ENCODE measurements around the gene TMCC2. TPM values are rescaled to one million over a fixed set of nuclear protein-coding genes. Genes with fewer than 3 reads are reported as not detected.

The TMCC2 gene
- polyA plus RNA-seq, 1 experiment: 3.4 TPM

DNA sequence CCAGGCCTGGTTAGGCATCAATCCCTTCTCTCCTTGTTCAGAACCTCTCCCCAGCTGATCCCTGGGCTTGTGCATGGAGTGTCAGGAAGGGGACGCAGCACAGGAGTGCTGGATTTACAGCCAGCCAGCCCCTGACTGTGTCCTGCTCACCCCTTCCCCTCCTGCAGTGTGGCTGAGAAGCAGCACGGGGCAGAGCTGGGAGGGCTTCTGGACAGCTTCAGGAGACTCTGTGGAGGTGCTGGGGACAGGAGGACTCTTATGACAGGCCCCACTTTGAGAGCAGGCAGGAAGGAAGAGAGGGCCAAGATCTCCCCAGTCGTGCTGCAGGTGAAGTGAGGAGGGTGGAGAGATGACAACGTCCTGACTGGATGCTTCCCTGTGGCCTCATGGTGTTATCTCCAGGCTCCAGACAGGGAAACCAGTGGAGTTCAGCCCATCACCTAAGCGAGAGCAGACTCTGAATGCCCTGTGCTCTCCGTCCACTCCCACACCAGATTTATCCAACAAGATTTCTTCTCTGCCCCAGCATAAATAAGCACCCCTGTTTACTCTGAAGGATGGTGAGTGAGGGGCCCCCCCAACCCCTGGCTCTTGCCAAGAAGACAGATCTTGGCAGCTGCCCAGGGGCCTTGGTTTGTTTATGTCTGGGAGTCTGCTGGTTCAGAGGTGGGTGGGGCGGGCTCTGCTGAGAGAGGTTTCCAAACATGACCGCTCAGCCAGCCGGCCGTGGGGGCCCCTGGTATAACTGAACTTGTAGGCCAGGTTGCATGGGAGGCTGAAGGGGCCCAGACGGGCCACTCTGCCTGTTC, 21.3 kb downstream of the TMCC2 start:
- Histone ChIP-seq H3K36me3 (ENCODE audit: control insufficient read depth, insufficient read depth, low read length) (no peaks in the 10 kb centered on the region), H3K27me3 (ENCODE audit: control insufficient read depth, insufficient read depth, low read length) (no peaks in the 10 kb centered on the region), H3K4me3 (ENCODE audit: low read depth, low read length) (no peak overlapping the region)
- no peak for DNase-seq (ENCODE audit: low read depth)
- ChIA-PET CTCF (interaction anchor here (0.6 to 2.1 kb wide), 3 partner anchors 25 to 261 kb away, joined by 3 to 4 read pairs (median 3); no protein-coding TSS in a partner anchor), POLR2A (no interaction called here)
- no peak for TF ChIP-seq CTCF (IDR thresholded peaks at IDR 0.05; ENCODE audit: insufficient read depth, low read depth, low read length)

DNA sequence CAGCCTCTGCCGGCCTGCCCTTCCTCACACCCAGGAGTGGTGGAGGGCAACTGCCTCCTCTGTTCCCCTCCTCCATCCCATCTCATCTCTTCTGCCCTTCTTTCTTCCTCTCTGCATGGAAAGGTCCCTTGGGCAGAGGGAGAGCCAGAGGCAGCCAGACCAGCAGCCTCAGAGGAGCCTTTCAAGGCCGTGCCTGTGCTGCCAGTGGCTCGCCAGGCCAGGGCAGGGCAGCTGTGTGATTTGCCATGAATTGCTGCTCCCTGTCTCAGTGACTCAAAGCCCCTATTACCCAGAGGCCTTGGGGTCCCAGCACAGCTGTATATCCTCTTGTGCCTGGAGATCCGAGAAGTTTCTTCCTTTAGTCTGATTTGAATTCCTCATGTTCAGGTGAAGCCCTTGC, 21.9 kb downstream of the TMCC2 start:
- no peaks in the 10 kb centered on the region for H3K36me3 ChIP-seq (ENCODE audit: control insufficient read depth, insufficient read depth, low read length)
- TF ChIP-seq CTCF (IDR thresholded peaks at IDR 0.05; ENCODE audit: insufficient read depth, low read depth, low read length): no peak
- H3K4me3 ChIP-seq (ENCODE audit: low read depth, low read length): no peak overlapping the region
- CTCF ChIA-PET: interaction anchor here (0.6 to 2.1 kb wide), 3 partner anchors 21 to 262 kb away, joined by 3 to 4 read pairs (median 3); no protein-coding TSS in a partner anchor
- no peaks in the 10 kb centered on the region for H3K27me3 ChIP-seq (ENCODE audit: control insufficient read depth, insufficient read depth, low read length)
- POLR2A ChIA-PET: no interaction called here
- no peak for DNase-seq (ENCODE audit: low read depth)

GRCh38 chr1:205250699-205251098, 23.0 kb downstream of the TMCC2 start:
- ChIA-PET CTCF (interaction anchor here (0.8 to 10.8 kb wide), 3 partner anchors 22 to 259 kb away, joined by 3 to 139 read pairs (median 3); no protein-coding TSS in a partner anchor), POLR2A (no interaction called here)
- Histone ChIP-seq H3K4me3 (ENCODE audit: low read depth, low read length) (no peak overlapping the region), H3K36me3 (ENCODE audit: control insufficient read depth, insufficient read depth, low read length) (no peaks in the 10 kb centered on the region), H3K27me3 (ENCODE audit: control insufficient read depth, insufficient read depth, low read length) (no peaks in the 10 kb centered on the region)
- DNase-seq (ENCODE audit: low read depth): no peak
- TF ChIP-seq CTCF (IDR thresholded peaks at IDR 0.05; ENCODE audit: insufficient read depth, low read depth, low read length): no peak

DNA sequence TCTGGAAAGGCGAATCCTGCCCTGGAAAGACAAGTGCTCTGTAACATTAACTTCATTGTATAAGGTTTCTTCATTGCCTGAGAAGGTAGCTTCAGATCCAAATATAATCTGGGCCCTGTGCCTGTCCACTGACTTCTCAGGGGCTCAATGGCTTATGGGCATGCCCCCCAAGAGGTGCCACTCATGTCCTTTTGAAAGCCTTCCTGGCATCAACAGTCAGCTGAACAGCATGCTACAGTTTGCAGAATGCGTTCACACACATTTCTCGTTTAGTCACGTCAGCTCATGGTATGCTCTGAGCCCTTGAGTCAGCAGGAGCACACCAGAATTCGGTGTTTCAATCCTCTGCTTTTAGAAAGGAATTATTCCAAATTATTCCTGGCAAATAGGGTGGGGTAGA, 23.8 kb downstream of the TMCC2 start:
- TF ChIP-seq CTCF (IDR thresholded peaks at IDR 0.05; ENCODE audit: insufficient read depth, low read depth, low read length): no peak
- no peaks in the 10 kb centered on the region for H3K27me3 ChIP-seq (ENCODE audit: control insufficient read depth, insufficient read depth, low read length)
- ChIA-PET CTCF (interaction anchor here (1.1 to 10.8 kb wide), 3 partner anchors 15 to 260 kb away, joined by 3 to 139 read pairs (median 4); no protein-coding TSS in a partner anchor), POLR2A (no interaction called here)
- no peak for DNase-seq (ENCODE audit: low read depth)
- no peak overlapping the region for H3K4me3 ChIP-seq (ENCODE audit: low read depth, low read length)
- no peaks in the 10 kb centered on the region for H3K36me3 ChIP-seq (ENCODE audit: control insufficient read depth, insufficient read depth, low read length)

DNA sequence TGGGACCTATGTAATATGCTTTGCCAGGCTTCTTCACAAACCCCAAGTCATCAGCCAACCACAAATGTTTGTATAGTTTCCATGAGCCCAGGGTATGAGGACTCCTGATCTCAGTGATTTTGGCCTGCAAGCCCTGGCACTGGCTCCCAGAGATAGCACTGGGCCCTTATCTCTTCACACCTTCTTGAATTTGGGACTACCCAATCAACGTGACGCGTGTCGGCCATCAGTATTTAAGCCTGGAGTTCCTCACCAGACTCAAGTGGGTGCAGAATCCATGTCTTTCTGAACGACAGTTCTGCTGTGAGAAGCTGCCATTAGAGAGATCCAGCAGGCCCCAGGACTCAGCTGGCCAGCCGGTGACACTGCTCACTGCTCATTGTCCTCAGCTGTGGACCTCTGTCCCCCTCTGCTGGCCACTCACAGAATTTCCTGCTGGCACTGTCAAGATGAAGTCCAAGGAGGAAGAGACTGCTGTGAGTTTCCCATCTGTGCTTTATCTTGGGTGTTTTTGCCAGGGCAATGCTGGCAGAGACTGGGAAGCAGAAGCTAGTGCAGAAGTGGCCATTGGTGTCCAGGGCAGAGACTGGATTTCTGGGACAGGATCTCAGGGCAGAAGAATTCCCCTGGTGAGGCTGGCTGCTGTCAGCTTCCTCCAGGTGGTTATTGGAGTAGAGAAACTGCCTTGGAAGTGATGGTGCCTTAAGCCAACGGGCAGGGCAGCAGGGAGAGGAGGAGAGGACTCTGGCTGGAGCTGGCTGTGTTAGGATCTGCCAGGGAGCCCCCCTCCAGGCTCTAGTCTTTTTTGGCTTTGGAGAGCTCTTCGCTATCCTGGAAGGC, 28.4 kb downstream of the TMCC2 start:
- Histone ChIP-seq H3K27me3 (ENCODE audit: control insufficient read depth, insufficient read depth, low read length) (no peaks in the 10 kb centered on the region), H3K36me3 (ENCODE audit: control insufficient read depth, insufficient read depth, low read length) (no peaks in the 10 kb centered on the region), H3K4me3 (ENCODE audit: low read depth, low read length) (no peak overlapping the region)
- CTCF ChIA-PET: interaction anchor here (0.7 to 10.8 kb wide), 53 partner anchors 9 to 449 kb away, joined by 3 to 139 read pairs (median 6); partner anchors contain the start of genes NUAK2, RBBP5 and TMCC2
- peak; percentile 95 for TF ChIP-seq CTCF (IDR thresholded peaks at IDR 0.05; ENCODE audit: insufficient read depth, low read depth, low read length)
- DNase-seq (ENCODE audit: low read depth): no peak
- POLR2A ChIA-PET: no interaction called here
